Measurements from ENCODE around the gene FAM199X. TPM values are rescaled to one million over a fixed set of nuclear protein-coding genes. Genes with fewer than 3 reads are reported as not detected.

FAM199X gene
- total and polyA plus RNA-seq, 2 of the 8 experiments (the other 6 are each of a cell fraction or from before 2014, with no cell fraction given) = 3.1 to 14.9 TPM

DNA sequence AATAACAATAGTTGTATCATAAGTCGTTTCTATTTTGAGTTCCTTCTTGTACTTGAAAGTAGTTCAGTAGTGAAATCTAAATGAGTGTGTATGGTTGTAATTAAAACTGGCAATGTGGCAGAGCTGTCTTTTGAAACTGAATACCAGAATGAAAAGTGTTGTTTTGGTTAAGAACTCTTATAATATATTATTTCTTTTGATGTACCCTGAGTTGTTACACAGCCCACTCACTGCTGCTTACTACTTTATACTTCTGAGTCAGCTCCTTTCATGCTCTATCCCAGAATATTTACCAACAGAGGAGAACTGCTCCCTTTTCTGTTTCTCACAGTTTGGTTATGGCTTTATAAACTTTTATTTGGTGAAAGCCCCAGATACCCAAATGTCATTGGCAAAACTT lies 28.8 kb downstream of the FAM199X start:
- no peak overlapping the region for H3K27ac ChIP-seq (ENCODE audit: low read depth, low read length)
- H3K9ac ChIP-seq (replicated peaks in 1 of 4; ENCODE audit: extremely low read depth in 1 of 4, low read depth in 3 of 4, low read length in 3 of 4) = no peak overlapping the region
- no peak overlapping the region for H2BK12ac ChIP-seq (ENCODE audit: low read depth, low read length)
- no peak overlapping the region for H3K18ac ChIP-seq (ENCODE audit: extremely low read depth, low read length)
- no peaks in the 10 kb centered on the region for H3K4me1 ChIP-seq (replicated peaks in 1 of 4; ENCODE audit: control insufficient read depth in 3 of 4, insufficient read depth in 4 of 4, low read length in 3 of 4)
- DNase-seq (ENCODE audit: low read depth in 1 of 2, low spot score in 2 of 2) = no peak
- no peaks in the 10 kb centered on the region for H3K9me3 ChIP-seq (ENCODE audit: insufficient read depth in 2 of 2, low read depth in 1 of 2, low read length in 1 of 2)
- H2AFZ ChIP-seq (ENCODE audit: low read length) = no peak overlapping the region
- H4K8ac ChIP-seq (ENCODE audit: extremely low read depth, insufficient read depth, low read length) = no peak overlapping the region
- no peaks in the 10 kb centered on the region for H3K23me2 ChIP-seq (ENCODE audit: low read depth, low read length)
- FAIRE-seq = no peak
- no peak overlapping the region for H2BK15ac ChIP-seq (ENCODE audit: low read length)
- CTCF ChIA-PET (ENCODE audit: partially characterized antibody) = interaction anchor here (0.7 to 3.6 kb wide), 15 partner anchors 10 to 764 kb away, joined by 3 to 42 read pairs (median 4); no protein-coding TSS in a partner anchor
- H3K79me2 ChIP-seq (ENCODE audit: control insufficient read depth in 1 of 2, insufficient read depth in 2 of 2, low read length in 2 of 2) = no peaks in the 10 kb centered on the region
- peaks cover 0 to 3% (median 0%) of the 10 kb centered on the region in 4 experiments; a peak in 2 of 8 replicates for H3K36me3 ChIP-seq (ENCODE audit: control insufficient read depth in 2 of 4, insufficient read depth in 4 of 4, low read length in 3 of 4)
- TF ChIP-seq KDM1A (IDR thresholded peaks at IDR 0.05; ENCODE audit: borderline replicate concordance, low read length) (no peak), CHD2 (IDR thresholded peaks at IDR 0.05; ENCODE audit: low read length) (no peak), CBX8 (IDR thresholded peaks at IDR 0.05; ENCODE audit: borderline replicate concordance, low read depth, low read length) (no peak), SAP30 (IDR thresholded peaks at IDR 0.05; ENCODE audit: insufficient read depth, insufficient replicate concordance, low read length) (no peak), RNF2 (IDR thresholded peaks at IDR 0.05; ENCODE audit: borderline replicate concordance, low read depth, low read length, missing control alignments, poor library complexity, severe bottlenecking) (no peak), TCF12 (IDR thresholded peaks at IDR 0.05; ENCODE audit: low read depth, low read length) (no peak), SP2 (IDR thresholded peaks at IDR 0.05; ENCODE audit: low read length) (no peak), HDAC2 (IDR thresholded peaks at IDR 0.05; ENCODE audit: borderline replicate concordance in 1 of 2, low read depth in 2 of 2, low read length in 2 of 2) (no peak), NANOG (IDR thresholded peaks at IDR 0.05; ENCODE audit: insufficient read depth, low read depth, low read length, poor library complexity, severe bottlenecking) (no peak), SRF (IDR thresholded peaks at IDR 0.05; ENCODE audit: low read depth, low read length) (no peak), SP1 (IDR thresholded peaks at IDR 0.05; ENCODE audit: low read depth, low read length) (no peak)
- no peak overlapping the region for H3K4me3 ChIP-seq (ENCODE audit: extremely low read depth in 1 of 4, insufficient read depth in 2 of 4, low read depth in 3 of 4, low read length in 4 of 4)
- POLR2A ChIA-PET (ENCODE audit: partially characterized antibody) = interaction anchor here (1.3 kb wide), 1 partner anchor 75 kb away, joined by 3 read pairs; no protein-coding TSS in a partner anchor
- H4K20me1 ChIP-seq (replicated peaks in 1 of 2; ENCODE audit: control insufficient read depth in 1 of 2, insufficient read depth in 2 of 2, low read length in 2 of 2) = no peaks in the 10 kb centered on the region
- H2BK20ac ChIP-seq (ENCODE audit: low read length) = no peak overlapping the region
- H3K27me3 ChIP-seq (replicated peaks in 1 of 4; ENCODE audit: control insufficient read depth in 3 of 4, extremely low read depth in 1 of 4, insufficient read depth in 3 of 4, low read length in 3 of 4) = no peaks in the 10 kb centered on the region
- H3K79me1 ChIP-seq (ENCODE audit: low read depth, low read length) = no peaks in the 10 kb centered on the region
- no peak overlapping the region for H2AK5ac ChIP-seq (ENCODE audit: low read depth, low read length)
- H3K4me2 ChIP-seq (ENCODE audit: insufficient read depth in 1 of 2, low read depth in 2 of 2, low read length in 2 of 2) = no peak overlapping the region
- no peak overlapping the region for H2BK120ac ChIP-seq (replicated peaks; ENCODE audit: low read depth, low read length)
- H4K91ac ChIP-seq (replicated peaks; ENCODE audit: insufficient read length, low read length) = no peak overlapping the region
- H3K14ac ChIP-seq (ENCODE audit: insufficient read length) = no peak overlapping the region
- no peak overlapping the region for H3K23ac ChIP-seq (ENCODE audit: insufficient read length)
- H3K4ac ChIP-seq (replicated peaks; ENCODE audit: insufficient read length, low read depth, low read length) = no peak overlapping the region
- H2BK5ac ChIP-seq (ENCODE audit: low read depth, low read length) = no peak overlapping the region
- no peak overlapping the region for H4K5ac ChIP-seq (ENCODE audit: insufficient read length, low read depth, low read length)
- no peak overlapping the region for H3K56ac ChIP-seq (replicated peaks; ENCODE audit: insufficient read length, low read depth, low read length)
- WGBS, 2 experiments (ENCODE audit: extremely low coverage in 1 of 2, insufficient coverage in 1 of 2, insufficient read length in 1 of 2, insufficient replicate concordance in 2 of 2, low coverage in 1 of 2, low lambda C conversion rate in 2 of 2, missing lambda C conversion rate in 1 of 2) = 100% methylated on average over 1 of the region's 1 CpG; no CpG with 5 or more reads in 1 of the 2 experiments

Data from H1 (cell line).